HepG2 (cell line): ENCODE data around the gene ZNF488. TPM values are rescaled to one million over a fixed set of nuclear protein-coding genes. Genes with fewer than 3 reads are reported as not detected.

Experiments used
- ATAC-seq: fragments of 200-7000 bp; cut with Tn5 transposase; 3 replicates; pipeline ENCODE4 v1.9.1; 2020; ENCODE audit warnings: mild to moderate bottlenecking, moderate library complexity
- BruUV-seq: library from RNA; stranded (reverse); fragments of 400-500 nt; replicated peaks from 2 replicates; lab custom pipeline; 2021; lab: Mats Ljungman, UMichigan
- CTCF ChIA-PET: fragments of 300-600 bp; formaldehyde crosslinking; extraction: SDS; loops from one replicate; lab custom pipeline; 2021; ENCODE audit warnings: low total read pairs, inconsistent platforms, low intra/inter-chr PET ratio; lab: Yijun Ruan, JAX
- POLR2A ChIA-PET: fragments of 350-600 bp; sonication (Branson Sonifier 250); formaldehyde crosslinking; loops from one replicate; lab custom pipeline; 2020; ENCODE audit warnings: antibody characterized with exemption, inconsistent platforms; lab: Yijun Ruan, JAX
- DNase-seq: peaks from one replicate; pipeline ENCODE4 v3.0.0-alpha.2; 2015; ENCODE audit warnings: low spot score
- FAIRE-seq: peaks from 3 replicates; lab custom pipeline; 2011; peaks lifted over from hg19 to GRCh38; lab: Jason Lieb, UNC
- H2AFZ ChIP-seq: one replicate; pipeline ENCODE4 v1.6.1; 2011; ENCODE audit warnings: low read length, inconsistent platforms
- H3K27ac ChIP-seq: fragments of 300-600 bp; 3 replicates; pipeline ENCODE4 v1.8.0; 2011; ENCODE audit warnings: mixed run types, mild to moderate bottlenecking, mixed read lengths, low read length, inconsistent platforms; ENCODE audit not compliant: insufficient read depth; ENCODE audit errors: extremely low read length
- H3K27me3 ChIP-seq, 2 experiments: fragments of 200-600 bp in 1 of 2; 2 replicates in 1 of 2; 3 replicates in 1 of 2; pipeline versions ENCODE4 v1.6.0 to v1.8.0; 2011; ENCODE audit warnings: low read length in 2 of 2, mild to moderate bottlenecking in 2 of 2, moderate library complexity in 2 of 2, inconsistent platforms in 1 of 2; ENCODE audit not compliant: insufficient read depth in 2 of 2, control insufficient read depth in 1 of 2
- H3K36me3 ChIP-seq, 2 experiments: fragments of 200-600 bp in 1 of 2; replicated peaks in 1 of 2; 2 replicates in 1 of 2; 3 replicates in 1 of 2; pipeline versions ENCODE4 v1.5.1 to v1.8.0; 2011; ENCODE audit warnings: low read length in 2 of 2, inconsistent platforms in 1 of 2; ENCODE audit not compliant: insufficient read depth in 2 of 2, control insufficient read depth in 1 of 2
- H3K4me1 ChIP-seq: 2 replicates; pipeline ENCODE4 v1.5.1; 2012; ENCODE audit warnings: low read length, inconsistent platforms; ENCODE audit not compliant: insufficient read depth
- H3K4me2 ChIP-seq: 2 replicates; pipeline ENCODE4 v1.6.0; 2011; ENCODE audit warnings: low read depth, low read length, inconsistent platforms
- H3K4me3 ChIP-seq, 3 experiments: fragments of 200-600 bp in 1 of 3; sonication (generic), shearing (Covaris generic) in 1 of 3; replicated peaks in 1 of 3; 2 replicates each; pipeline ENCODE4 v1.5.1; 2011 to 2016; ENCODE audit warnings: low read length in 3 of 3, inconsistent platforms in 2 of 3, low read depth in 2 of 3, mild to moderate bottlenecking in 2 of 3, control low read depth in 1 of 3, mixed read lengths in 1 of 3; ENCODE audit not compliant: insufficient read depth in 1 of 3
- H3K79me2 ChIP-seq: one replicate; pipeline ENCODE4 v1.6.1; 2011; ENCODE audit warnings: low read length, inconsistent platforms; ENCODE audit not compliant: insufficient read depth
- H3K9ac ChIP-seq: 2 replicates; pipeline ENCODE4 v1.6.0; 2011; ENCODE audit warnings: mild to moderate bottlenecking, low read depth, low read length, inconsistent platforms; ENCODE audit not compliant: insufficient read depth
- H3K9me3 ChIP-seq: 2 replicates; pipeline ENCODE4 v1.5.1; 2012; ENCODE audit warnings: mild to moderate bottlenecking, low read length
- H4K20me1 ChIP-seq: 2 replicates; pipeline ENCODE4 v1.6.0; 2011; ENCODE audit warnings: inconsistent platforms, mild to moderate bottlenecking, low read length, moderate library complexity; ENCODE audit not compliant: insufficient read depth
- FOXP1 ChIP-seq, 2 experiments: fragments of 450-650 bp in 1 of 2; IDR thresholded peaks; 2 replicates each; pipeline ENCODE4 v1.6.1; 2017 to 2018; ENCODE audit warnings: antibody characterized with exemption in 1 of 2
- NFYB ChIP-seq: sonication (generic); formaldehyde crosslinking; IDR thresholded peaks from 2 replicates; pipeline ENCODE4 v1.4.0; 2020; ENCODE audit warnings: missing genetic modification reagents
- PITX1 ChIP-seq: sonication (generic); formaldehyde crosslinking; IDR thresholded peaks from 2 replicates; pipeline ENCODE4 v1.5.1; 2020; ENCODE audit warnings: mild to moderate bottlenecking, missing genetic modification reagents
- ZFYVE20 ChIP-seq: sonication (generic); formaldehyde crosslinking; IDR thresholded peaks from 2 replicates; pipeline ENCODE4 v1.8.0; 2023; ENCODE audit warnings: low read depth, mild to moderate bottlenecking, moderate library complexity, missing genetic modification reagents, borderline replicate concordance
- ZNF253 ChIP-seq: sonication (generic); formaldehyde crosslinking; IDR thresholded peaks from 2 replicates; pipeline ENCODE4 v1.8.0; 2022; ENCODE audit warnings: mild to moderate bottlenecking, missing genetic modification reagents, borderline replicate concordance
- ZNF598 ChIP-seq: sonication (generic); formaldehyde crosslinking; IDR thresholded peaks from 2 replicates; pipeline ENCODE4 v1.5.1; 2020; ENCODE audit warnings: mild to moderate bottlenecking, missing genetic modification reagents, borderline replicate concordance
- ZNF660 ChIP-seq: sonication (generic); formaldehyde crosslinking; IDR thresholded peaks from 2 replicates; pipeline ENCODE4 v1.5.1; 2020; ENCODE audit warnings: mild to moderate bottlenecking, low read depth, missing genetic modification reagents, borderline replicate concordance
- WGBS: methylation state at CpG from one replicate; pipeline ENCODE4 v1.1.6; 2017; ENCODE audit warnings: low lambda C conversion rate; 5-methylcytosine and 5-hydroxymethylcytosine counted together
- in situ Hi-C: cut with HindIII; loops from 2 replicates; pipeline ENCODE4 v1.10.0; 2017; ENCODE audit warnings: low pct_unique_long_range_greater_than_20kb; ENCODE audit not compliant: extremely low pct_ligation_motif_present
- intact Hi-C: fragments of 100-400 bp; cut with micrococcal nuclease; formaldehyde crosslinking; loops from one replicate; pipeline ENCODE4 v1.10.0; 2022; ENCODE audit not compliant: unreplicated experiment
- polyA plus RNA-seq, 8 experiments: library from polyadenylated mRNA; depleted of rRNA in 3 of 8; stranded (reverse) in 7 of 8; unstranded in 1 of 8; fragments of >200 nt; fragmentation: Illumina TruSeq in 4 of 8; extraction: Trizol in 4 of 8; gene quantifications; 2 replicates each; pipeline versions ENCODE4 v1.2.1 to v1.2.3, GENCODE V29; 2011 to 2016; ENCODE audit warnings: low read depth in 4 of 8, missing spikeins in 1 of 8, mixed read lengths in 1 of 8; ENCODE audit not compliant: insufficient read depth in 1 of 8
- total RNA-seq, 5 experiments: library from RNA; depleted of rRNA; stranded (reverse); fragments of >200 nt; fragmentation: Illumina TruSeq; extraction: Trizol; gene quantifications; 2 replicates each; pipeline ENCODE4 v1.2.3, GENCODE V29; 2016; ENCODE audit warnings: low read depth in 1 of 5
- TF ChIP-seq, protein P1 (sequence below): IDR thresholded peaks from 2 replicates; pipeline ENCODE4 v1.6.1; 2012; ENCODE audit warnings: low read length, improper control_type of control experiment

Gene ZNF488
- total and polyA plus RNA-seq, 2 of the 13 experiments (the other 11 are each of a cell fraction or from before 2014, with no cell fraction given): 0.13 to 0.15 TPM

DNA sequence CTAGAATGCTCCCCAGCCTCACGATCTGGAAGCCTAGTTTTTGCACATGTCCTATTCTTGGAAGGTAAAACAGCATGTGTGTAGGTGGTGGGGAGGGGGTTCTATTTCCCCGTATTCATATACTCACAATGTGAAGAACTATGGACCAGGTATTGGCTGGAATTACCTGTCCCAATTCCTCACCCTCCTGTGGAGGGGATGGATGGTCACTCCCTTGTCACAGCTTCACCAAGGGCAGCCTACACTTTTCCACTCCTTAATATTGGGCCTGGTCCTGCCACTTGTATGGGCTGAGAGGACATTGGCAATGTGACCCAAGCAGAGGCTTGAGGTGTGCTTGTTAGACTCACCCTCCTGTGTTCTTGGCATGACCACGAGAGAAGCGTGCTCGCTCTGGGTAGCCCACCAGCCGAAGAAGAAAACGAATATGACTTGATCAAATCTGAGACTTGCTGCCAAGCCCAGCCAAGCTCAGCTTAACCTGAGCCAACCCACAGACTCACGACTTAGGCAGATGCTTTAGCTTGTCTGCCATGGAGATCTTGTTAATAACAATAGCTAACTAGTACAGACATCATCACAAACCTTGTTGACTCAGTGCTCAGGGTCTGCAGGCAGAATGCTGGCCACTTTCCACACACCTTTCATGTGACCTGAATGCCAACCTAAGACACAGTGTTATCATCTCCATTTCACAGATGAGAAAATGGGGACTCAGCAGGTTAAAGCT lies 17.2 kb downstream of the ZNF488 start:
- Histone ChIP-seq H3K36me3 (no peaks in the 10 kb centered on the region), H3K27ac (no peak overlapping the region), H3K4me1 (peaks cover 10% of the 10 kb centered on the region; the same call in 1 of the 2 replicates), H4K20me1 (no peaks in the 10 kb centered on the region), H3K4me2 (no peak overlapping the region), H3K9me3 (no peaks in the 10 kb centered on the region), H2AFZ (no peak overlapping the region), H3K4me3 (no peak overlapping the region), H3K27me3 (peaks cover 0 to 4% of the 10 kb centered on the region in 2 experiments; a peak in 3 of 5 replicates), H3K79me2 (no peaks in the 10 kb centered on the region), H3K9ac (no peak overlapping the region)
- ChIA-PET CTCF (no interaction called here), POLR2A (no interaction called here)
- no peak for DNase-seq
- no peak for FAIRE-seq
- in situ Hi-C loops (no loop called here), intact Hi-C loops (no loop called here)
- BruUV-seq: no TSS peak
- WGBS: 24% methylated on average over 7 of the region's 8 CpGs
- no peak for ATAC-seq
- TF ChIP-seq ZFYVE20 (CRISPR knock-in tag) (no peak), ZNF660 (CRISPR knock-in tag) (no peak), NFYB (no peak), ZNF253 (CRISPR knock-in tag) (no peak), PITX1 (CRISPR knock-in tag) (no peak), FOXP1 (IDR thresholded peaks at IDR 0.05) (no peak), FOXP1 (CRISPR knock-in tag; IDR thresholded peaks at IDR 0.05) (no peak), ZNF598 (CRISPR knock-in tag) (no peak)
- TF ChIP-seq, protein P1, sequence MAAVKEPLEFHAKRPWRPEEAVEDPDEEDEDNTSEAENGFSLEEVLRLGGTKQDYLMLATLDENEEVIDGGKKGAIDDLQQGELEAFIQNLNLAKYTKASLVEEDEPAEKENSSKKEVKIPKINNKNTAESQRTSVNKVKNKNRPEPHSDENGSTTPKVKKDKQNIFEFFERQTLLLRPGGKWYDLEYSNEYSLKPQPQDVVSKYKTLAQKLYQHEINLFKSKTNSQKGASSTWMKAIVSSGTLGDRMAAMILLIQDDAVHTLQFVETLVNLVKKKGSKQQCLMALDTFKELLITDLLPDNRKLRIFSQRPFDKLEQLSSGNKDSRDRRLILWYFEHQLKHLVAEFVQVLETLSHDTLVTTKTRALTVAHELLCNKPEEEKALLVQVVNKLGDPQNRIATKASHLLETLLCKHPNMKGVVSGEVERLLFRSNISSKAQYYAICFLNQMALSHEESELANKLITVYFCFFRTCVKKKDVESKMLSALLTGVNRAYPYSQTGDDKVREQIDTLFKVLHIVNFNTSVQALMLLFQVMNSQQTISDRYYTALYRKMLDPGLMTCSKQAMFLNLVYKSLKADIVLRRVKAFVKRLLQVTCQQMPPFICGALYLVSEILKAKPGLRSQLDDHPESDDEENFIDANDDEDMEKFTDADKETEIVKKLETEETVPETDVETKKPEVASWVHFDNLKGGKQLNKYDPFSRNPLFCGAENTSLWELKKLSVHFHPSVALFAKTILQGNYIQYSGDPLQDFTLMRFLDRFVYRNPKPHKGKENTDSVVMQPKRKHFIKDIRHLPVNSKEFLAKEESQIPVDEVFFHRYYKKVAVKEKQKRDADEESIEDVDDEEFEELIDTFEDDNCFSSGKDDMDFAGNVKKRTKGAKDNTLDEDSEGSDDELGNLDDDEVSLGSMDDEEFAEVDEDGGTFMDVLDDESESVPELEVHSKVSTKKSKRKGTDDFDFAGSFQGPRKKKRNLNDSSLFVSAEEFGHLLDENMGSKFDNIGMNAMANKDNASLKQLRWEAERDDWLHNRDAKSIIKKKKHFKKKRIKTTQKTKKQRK: no peak
